EH (cell line): ENCODE measurements around the gene SMIM32.

Experiments used
- DNase-seq: peaks from one replicate; pipeline ENCODE4 v3.0.0-alpha.2; 2015; ENCODE audit warnings: low read depth

The SMIM32 gene

DNA sequence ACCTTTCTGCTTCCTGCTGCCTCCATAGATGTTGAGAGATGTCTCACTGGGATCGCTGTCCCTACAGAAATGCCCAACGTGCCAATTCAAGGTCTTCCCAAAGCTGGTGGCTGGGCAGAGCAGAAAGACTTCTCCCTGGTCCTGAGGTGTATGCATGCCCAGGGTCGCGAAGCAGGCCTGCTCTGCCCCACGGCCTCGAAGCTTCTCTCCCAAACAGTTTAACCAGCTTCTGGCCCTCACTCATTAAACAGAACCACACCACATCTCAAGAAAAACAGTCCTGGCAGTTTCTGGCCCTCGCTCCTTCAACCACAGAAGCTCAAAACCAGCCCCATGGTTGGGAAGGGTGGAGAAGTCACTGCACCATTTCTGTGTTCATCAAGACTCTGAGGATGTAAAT lies 14.7 kb upstream of the SMIM32 start:
- no peak for DNase-seq

DNA sequence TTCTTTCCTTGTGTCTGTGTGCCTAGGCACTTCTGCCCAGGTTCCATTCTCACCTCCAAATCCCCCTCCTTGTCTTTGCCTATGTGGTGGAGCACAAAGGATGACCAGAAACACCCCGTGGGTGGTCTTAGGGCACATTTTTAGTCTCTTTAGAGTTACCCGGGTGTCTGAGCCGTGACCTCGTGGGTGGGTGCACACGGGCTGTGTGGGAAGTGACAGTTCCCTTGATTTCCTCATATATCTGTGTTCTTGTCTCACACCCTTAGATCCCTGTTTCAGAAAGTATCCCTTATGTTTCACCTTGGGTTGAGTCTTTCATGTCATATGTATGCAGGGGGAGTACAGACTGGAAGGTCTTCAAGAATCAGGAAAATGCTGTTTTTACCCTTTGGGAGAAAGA lies 13.4 kb upstream of the SMIM32 start:
- no peak for DNase-seq

DNA sequence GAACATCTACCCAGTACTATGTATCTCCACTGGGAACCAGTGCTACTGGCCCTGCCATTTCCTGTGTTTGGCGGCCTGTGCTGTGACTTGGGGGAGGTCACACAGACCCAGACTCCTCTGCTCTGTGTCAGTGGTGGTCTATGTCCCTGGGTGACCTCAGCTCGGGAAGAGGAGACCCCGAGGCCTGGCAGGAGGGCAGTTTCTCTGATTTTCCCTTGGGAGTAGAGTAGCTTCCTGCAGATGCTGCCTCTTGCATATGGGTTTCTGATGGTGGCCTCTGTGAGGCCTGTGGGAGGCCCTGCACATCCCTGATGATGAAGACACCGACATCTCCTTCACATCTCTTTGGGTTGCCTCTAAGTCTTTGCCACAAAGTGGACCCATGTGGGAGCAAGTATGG lies 13.0 kb upstream of the SMIM32 start:
- DNase-seq: no peak

DNA sequence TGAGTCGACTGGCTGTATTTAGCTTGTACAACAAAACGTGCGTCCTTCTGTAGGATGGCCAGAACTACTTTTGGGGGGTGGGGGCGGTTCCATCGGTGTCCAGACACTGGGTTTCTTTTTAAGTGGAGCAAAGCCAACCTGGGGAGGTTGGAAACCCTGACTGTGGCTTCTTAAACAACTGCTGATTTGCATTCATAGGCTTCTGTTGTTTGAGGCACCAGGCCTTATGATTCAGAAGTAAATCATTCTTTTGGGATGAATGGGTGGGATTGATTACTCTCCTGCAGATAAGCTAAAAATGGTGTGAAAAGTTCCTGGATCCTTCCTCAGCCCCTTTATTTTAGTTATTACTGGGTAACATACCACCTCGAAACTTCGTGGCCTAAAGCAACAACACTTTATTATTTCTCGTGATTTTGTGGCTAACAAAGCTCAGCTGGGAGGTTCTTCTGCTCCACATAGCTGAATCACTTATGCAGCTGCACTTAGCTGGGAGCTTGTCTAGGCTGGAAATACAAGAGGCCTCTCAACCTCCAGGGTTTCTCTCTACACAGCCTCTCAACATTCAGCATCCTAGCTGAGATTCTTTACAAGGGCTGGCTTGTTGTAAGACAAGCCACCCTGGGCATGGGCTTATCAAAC lies 12.2 kb upstream of the SMIM32 start:
- DNase-seq: no peak

DNA sequence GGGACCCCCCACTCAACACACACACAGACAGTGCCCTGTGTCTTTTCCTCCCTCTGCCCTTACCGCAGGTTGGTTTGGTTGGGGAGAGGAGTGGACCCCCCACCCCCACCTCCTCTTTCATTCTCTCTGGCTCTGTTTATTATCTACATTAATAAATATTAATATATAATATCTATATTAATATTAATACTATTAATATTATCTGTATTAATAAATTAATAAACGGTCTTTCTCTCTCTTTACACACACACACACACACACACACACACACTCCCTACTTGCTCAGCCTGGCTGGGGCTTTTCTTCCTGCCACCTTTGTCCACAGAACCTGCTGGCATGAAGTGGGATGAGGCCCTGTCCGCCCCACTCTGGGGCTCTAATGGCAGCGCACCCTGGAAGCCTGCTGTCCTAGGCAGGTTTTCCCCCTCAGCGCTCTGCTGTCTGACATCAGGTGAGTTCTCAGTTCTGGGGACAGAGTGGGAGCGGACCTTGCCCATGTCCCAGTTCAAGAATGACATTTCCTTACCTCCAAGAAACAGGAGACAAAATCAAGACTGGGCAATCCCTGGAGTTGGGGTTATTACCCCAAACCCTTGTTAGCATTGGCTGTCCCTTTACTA lies 10.5 kb upstream of the SMIM32 start:
- no peak for DNase-seq

DNA sequence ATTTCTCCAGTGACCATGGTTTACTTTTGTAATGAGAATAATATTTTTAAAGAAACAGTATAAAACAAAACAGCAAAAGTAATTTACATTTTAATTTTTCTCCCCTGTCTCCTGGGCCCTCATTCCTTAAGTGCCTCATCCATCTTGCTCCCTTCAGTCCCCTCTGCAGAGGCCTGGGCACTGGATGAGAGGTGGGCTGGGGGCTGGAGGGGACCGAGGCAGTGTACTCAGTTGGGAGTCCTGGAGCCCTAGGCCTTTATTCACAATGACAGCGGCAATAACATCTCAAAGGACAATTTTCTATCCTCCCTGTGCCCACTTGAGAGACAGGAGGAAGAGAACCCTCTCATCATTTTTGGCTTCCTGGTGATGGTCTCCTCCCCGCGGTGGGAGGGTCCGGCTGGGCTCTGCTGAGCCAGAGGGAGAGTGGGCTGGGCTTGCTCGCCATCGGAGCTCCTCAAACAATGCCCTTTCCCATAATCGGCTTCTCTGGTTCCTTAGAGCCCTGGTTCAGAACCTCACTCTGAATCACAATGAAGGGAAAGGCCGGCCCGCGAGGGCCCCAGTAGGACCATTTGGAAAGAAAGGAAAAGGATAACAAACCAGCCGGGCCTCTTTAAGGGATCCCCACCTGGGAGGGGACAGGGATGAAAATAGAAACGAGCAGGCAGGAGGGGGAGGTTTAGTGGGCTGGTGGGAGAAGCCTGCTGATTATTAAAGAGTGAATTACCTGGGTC lies 9.7 kb upstream of the SMIM32 start:
- no peak for DNase-seq

DNA sequence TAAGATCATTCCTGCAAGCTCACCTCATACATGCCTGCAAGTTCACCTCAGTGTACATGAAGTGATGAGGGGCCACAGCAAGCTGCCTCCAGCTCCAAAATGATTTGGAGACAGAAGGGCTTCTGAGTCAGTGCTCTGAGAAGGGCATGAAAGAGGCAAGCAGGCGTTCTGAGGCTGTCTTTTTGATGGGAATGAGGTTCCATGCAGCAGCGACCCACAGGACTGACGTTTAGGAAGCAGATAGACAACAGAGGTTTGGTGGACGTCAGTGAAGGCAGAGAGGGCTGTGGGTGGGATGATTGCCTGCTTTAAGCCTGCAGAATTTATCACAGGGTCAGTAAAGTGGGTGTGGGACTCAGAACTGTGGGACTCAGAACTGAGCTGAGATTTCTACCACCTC lies 8.9 kb upstream of the SMIM32 start:
- no peak for DNase-seq

DNA sequence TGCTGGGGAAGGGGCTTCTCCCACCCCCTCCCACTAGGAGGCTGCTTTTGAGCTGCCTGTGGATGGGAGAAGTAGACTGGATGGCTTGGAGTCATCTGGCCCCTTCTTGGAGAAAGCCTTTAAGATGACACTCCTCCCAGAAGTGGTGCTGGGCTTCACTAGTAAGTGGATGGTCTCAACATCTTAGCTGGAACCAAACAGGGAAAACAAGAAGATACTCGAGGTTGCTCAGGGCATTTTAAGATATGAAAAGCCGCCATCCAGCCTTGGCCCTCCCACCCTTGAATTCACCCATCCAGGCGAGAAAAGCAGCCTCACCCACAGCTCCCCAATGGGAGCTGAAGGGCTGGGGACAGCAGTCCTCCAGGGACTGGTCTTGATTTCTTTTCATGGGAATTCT lies 7.8 kb upstream of the SMIM32 start:
- no peak for DNase-seq

DNA sequence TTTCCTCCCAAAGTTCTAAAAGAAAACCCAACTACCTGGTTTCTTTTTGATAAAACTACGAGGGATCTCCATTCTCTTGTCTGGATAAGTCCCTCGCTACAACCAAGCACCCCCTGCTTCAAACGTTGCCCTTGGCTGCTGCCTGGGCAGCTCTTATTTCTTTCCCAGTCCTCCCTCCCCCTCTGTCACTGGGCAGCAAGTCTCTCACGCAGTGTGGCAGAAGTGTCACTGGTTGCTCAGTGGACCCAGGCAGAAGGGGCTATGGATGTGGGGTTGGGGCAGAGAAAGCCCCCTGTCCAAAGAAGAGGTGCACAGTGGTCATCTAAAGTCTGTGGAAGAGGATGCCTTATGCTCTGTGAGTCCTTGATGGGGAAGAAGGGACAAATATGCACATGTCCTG lies 7.2 kb upstream of the SMIM32 start:
- DNase-seq: no peak

DNA sequence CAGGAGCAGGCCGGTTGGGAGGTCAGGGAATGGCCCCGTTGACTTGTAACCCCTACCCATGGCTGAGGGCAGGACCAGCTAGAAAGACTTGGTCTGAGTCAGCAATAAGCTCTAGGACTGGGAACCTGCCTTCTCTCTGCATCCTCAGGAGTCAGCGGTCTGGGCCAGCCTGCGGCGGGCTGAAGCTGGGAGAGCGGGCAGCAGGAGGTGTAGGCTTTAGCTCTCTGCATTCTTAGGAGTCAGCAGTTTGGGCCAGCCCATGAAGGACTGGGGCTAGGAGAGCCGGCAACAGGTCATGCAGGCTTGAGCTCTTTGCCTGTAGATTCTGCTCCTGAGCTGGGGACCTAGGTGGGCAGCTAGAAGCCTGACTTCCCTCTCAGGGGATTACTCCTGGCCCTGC lies 6.4 kb upstream of the SMIM32 start:
- no peak for DNase-seq

DNA sequence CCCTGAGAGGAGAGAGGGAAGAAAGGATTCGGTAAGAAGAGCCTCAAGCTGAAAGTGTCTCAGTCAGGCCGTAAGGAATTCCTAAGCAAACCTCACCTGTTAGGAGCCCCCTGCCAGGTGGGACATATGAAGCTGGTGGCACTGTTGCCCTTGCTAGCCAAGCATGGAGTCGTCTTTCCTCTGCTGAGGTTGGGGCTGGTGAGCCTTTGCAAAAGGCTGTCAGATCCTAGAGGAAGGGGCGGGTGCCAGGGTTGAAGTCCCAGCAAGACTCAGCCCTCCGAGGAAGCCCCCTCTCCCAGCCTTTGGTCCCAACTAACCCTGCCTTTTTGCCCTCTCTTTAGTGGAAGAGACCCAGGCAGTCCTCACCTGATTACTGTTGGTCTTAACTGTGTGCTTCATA lies 5.5 kb upstream of the SMIM32 start:
- no peak for DNase-seq

DNA sequence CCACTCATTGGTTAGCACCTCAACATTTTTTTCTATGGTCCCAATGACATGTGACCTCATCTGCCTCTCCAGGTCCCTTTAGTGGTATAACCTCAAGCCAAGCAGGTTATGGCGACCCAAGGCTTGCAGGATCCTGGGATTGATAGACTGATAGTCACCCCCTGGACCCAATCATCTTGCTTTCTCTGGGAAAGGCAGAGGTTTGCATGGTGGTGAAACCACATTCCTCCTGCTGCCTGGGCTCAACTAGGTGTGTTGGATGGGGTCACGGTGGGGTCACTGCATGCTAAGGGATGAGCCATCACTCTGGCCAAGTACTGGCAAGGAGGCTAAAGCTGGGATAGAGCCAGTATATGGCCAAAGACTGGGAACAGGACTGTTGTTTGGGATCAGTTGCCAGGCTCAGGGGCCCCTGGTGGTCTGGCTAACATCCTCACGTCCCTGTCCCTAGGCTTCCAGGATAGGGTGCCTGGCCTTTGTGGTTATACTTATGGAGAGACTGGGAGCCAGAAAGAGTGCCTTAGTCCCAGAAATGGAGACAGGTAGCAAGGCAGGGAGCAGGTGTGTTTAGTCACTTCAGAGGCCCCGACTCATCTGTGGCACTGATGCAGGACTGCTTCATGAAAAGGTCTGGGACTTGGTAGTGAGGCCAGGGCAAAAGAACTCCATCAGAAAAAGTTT lies 4.6 kb upstream of the SMIM32 start:
- DNase-seq: no peak

DNA sequence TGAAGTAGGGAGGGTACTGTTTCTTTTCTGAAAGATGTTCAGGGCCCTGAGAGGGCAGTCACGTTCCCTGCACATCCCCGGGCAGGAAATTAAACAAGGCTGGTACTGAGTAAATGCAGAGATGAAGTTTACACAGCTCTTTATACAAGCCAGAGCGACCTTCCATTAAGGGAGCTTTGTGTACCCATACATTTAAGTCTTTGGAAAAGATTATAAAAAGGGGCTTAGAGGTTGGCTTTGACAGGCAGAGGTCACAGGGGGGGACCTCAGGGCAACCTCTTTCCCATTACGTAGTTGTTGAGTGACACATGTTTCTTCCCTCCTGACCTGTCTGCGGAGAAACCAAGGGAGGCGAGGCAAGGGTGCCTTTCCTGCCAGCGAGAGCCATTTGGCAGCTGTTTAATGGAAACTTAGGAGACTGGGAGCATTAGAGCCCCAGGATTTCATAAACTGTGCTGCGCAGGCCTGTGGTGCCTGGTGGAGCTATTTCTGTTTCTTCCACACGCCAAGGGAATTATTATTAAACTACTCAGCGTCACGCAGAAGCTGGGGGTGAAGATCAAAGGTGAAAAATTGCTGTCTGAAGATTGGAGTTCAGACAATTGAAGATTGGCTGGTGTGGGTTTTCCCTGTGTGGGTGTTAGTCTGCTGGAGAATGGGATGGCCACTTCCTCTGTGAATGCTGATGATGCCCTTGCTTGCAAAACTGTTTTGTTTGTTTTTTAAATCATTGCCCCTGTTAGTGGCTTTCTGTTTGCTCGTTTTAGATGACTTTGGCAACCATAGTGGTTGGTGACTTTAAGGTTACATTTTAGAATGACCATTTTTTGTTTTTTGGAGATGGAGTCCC lies 3.2 kb upstream of the SMIM32 start:
- DNase-seq: no peak

DNA sequence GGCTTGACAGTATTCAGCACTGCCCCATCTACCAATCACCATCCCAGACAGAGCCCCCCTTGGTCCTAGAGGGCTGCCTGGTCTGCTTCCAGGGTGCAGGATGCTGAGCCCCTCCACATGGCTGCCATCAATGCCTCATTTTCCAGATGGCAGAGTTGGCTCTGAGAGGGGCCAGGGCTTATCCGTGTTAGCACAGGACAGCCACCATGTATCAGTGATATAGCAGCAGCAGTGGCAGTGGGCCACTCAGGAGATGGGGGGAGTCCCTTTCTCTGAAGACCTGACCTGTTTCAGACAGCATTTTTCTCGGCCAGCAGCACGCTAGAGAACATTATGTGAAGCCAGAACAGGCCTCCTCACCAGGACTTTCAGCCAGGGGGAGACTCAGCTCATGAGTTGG lies 1.6 kb upstream of the SMIM32 start:
- no peak for DNase-seq

DNA sequence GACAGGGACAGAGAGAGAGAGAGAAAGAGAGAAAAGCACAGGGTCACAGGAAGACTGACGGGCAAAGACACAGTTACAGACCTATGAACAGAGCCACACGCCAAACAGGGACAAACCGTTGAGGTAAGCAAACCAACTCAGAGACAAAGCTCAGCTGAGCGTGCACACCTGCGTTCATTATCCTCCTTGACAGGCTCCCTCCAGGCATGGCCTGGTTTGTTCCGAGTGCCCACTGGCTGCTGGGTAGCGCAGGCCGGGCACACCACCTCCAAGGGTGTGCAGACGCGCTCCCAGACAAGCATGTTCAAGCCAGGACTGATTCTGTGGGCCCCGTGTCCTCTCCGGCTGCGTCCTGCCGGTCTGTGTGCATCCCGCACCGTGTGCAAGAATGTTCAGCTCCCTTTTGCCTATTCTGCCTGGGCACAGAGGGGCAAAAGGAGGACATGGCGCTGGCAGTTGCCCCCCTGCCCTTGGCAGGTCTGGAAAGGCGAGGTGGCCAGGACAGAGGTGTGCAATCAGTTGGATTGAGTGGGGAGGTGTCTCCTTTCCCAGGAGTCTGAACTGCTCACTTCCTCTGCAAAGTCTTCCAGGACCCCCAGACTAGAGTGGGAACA lies 467 bp upstream of the SMIM32 start:
- no peak for DNase-seq

DNA sequence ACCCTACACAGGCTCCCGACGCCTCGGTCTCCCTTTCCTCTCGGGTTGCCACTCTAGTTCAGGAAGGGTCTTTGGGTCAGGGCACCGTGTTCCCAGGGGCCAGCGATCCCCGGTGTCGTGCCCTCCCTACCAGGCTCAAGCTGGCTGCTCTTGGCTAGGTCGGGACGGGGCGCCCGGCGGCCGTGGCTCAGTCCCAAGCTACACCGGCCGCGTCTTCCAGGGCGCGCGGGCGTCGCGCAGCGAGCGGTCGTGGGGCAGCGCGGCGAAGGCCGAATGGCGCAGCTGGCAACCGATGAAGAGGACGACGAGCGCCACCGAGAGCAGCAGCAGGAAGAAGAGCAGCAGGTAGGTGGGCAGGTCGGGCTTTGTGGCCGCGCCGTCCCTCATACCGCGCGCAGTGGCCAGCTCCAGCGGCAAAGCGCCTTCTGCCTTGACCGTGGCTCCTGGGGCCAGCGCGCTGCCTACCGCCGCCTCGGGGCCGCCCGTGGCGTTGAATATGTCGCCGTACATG lies 892 bp downstream of the SMIM32 start:
- DNase-seq: no peak

DNA sequence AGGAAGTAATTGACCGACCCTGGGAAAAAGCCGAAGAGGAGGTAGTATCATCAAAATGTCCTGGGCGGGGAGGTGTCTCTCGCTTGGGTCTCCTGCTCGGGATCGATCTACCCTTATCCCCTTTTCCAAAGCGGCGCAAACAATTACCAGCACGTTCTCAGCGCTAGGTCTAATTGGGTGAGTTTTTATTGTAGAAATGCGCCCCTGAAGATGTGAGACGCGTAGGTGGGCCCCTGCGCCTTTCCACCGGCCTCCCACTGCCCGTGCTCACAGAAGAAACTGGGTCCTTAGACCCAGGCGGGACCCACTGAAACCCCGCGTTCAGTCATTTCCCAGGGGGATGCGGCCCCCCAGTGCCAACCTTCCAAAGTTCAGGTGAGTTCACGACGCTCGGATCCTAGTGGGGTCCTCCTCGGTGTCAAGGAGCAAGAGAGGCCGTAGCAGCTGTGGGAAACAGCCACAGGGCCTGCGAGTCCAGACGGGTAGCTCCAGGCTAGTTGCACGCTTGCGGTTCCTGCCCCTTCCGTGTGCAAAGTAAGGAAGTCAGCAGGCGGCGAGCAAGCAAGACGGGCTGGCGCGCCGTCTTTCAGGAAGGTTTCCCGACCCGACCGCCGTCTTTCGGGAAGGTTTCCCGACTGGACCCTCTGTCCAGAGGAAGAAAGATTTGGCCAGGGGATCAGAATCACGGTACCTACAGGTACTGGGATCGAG lies 1.5 kb downstream of the SMIM32 start:
- peak; percentile 40 for DNase-seq

DNA sequence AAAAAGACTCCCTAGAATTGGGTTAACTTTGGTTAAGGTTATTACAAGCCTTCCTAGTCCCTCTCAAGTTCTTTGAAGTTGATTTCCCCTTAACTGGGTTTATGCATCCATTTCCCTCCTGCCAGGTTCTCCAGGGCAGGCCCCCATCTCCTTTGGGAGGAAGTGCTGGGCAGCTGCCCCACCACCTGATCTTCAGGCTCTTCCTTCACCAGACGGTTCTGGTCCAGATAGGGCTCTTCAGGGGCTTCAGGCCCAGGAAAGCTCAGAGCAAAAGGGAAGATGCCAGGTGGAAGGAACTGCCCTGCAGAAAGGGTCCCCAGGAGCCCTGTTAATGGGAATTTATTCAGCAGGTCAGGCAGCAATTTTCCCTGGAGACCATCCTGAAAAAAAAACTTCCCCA lies 2.1 kb downstream of the SMIM32 start:
- no peak for DNase-seq

DNA sequence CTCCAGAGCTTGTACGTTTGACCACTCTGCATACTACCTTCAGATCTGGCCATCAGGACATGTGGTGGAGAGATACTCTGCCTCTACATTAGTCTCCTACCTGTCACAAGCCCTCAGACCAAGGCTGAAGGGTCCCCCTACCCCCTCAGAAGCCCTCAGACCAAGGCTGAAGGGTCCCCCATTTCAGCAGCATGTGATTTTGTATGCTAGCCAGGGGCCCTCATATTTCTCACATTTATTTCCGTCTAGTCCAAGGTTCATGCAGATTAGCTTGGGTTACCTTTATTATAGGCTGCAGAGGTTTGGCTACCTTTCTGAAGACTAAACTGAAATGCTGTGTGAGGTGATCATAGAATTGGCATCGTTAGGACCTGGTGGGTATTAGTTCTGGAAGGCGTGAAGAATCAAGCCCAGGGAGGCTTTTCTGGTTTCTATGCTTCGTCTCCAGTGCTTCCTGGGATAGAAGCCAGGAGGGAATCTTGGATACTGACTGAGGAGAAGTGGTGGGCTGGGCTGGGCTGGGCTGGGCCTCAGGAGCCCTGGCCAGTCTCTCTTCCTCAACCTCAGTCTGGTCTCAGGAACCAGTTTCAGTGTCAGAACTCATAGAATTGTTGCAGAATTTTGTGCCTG lies 2.8 kb downstream of the SMIM32 start:
- no peak for DNase-seq

DNA sequence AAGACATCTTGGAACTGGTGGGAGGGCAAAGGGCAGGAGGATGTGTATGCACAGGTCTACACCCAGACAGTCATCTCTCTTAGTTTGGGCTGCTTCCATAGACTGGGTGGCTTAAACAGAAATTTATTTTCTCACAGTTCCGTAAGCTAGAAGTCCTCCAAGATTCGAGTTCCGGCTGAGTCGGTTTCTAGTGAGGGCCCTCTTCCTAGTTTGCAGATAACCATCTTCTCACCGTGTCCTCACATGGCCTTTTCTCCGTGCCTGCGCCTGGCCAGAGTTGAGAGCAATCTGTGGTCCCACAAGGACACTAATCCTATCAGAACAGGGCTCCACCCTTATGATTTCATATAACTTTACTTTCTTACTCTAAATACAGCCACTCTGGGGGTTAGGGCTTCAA lies 4.1 kb downstream of the SMIM32 start:
- no peak for DNase-seq
